DOHH2 (cell line): ENCODE measurements around the gene LY6G5C.
A peak's percentile ranks its signal among the peaks of the same experiment; 100 is the strongest.

Source experiments
- H3F3A ChIP-seq: fragments of 200-600 bp; sonication (generic), shearing (Covaris generic); 2 replicates; pipeline ENCODE4 v1.6.0; 2016; ENCODE audit warnings: antibody characterized with exemption, mild to moderate bottlenecking; ENCODE audit not compliant: control insufficient read depth, insufficient read depth
- H3K27ac ChIP-seq: fragments of 200-600 bp; sonication (generic); 2 replicates; pipeline ENCODE4 v1.5.1; 2014; ENCODE audit warnings: low read depth, mild to moderate bottlenecking, low read length, moderate library complexity
- H3K27me3 ChIP-seq: fragments of 200-600 bp; sonication (generic); 2 replicates; pipeline ENCODE4 v1.6.1; 2014; ENCODE audit warnings: mild to moderate bottlenecking, low read length, mixed read lengths; ENCODE audit not compliant: control insufficient read depth
- H3K36me3 ChIP-seq: fragments of 200-600 bp; sonication (generic); 2 replicates; pipeline ENCODE4 v1.6.1; 2014; ENCODE audit warnings: mild to moderate bottlenecking, low read length, moderate library complexity, mixed read lengths; ENCODE audit not compliant: control insufficient read depth
- H3K4me1 ChIP-seq: fragments of 200-600 bp; sonication (generic); 2 replicates; pipeline ENCODE4 v1.6.1; 2014; ENCODE audit warnings: mild to moderate bottlenecking, low read length, mixed read lengths; ENCODE audit not compliant: control insufficient read depth
- H3K4me2 ChIP-seq: fragments of 200-600 bp; sonication (generic); 2 replicates; pipeline ENCODE4 v1.6.0; 2014; ENCODE audit warnings: mild to moderate bottlenecking, low read length, moderate library complexity
- H3K4me3 ChIP-seq: fragments of 200-600 bp; sonication (generic); 2 replicates; pipeline ENCODE4 v1.5.1; 2014; ENCODE audit warnings: mild to moderate bottlenecking, low read length, mixed read lengths
- H3K79me2 ChIP-seq: fragments of 200-600 bp; sonication (generic); 2 replicates; pipeline ENCODE4 v1.6.1; 2014; ENCODE audit warnings: mild to moderate bottlenecking, low read length, mixed read lengths; ENCODE audit not compliant: control insufficient read depth
- H3K9me2 ChIP-seq: fragments of 200-600 bp; sonication (generic); replicated peaks from 2 replicates; pipeline ENCODE4 v1.6.1; 2014; ENCODE audit warnings: mild to moderate bottlenecking, low read length, mixed read lengths; ENCODE audit not compliant: control insufficient read depth
- H3K9me3 ChIP-seq: fragments of 200-600 bp; sonication (generic); 2 replicates; pipeline ENCODE4 v1.6.1; 2014; ENCODE audit warnings: antibody characterized with exemption, low read length, mixed read lengths; ENCODE audit not compliant: control insufficient read depth, insufficient read depth
- H4K20me1 ChIP-seq: fragments of 200-600 bp; sonication (generic); 2 replicates; pipeline ENCODE4 v1.6.0; 2014; ENCODE audit warnings: low read depth, mild to moderate bottlenecking, antibody characterized with exemption, low read length, moderate library complexity; ENCODE audit not compliant: control insufficient read depth, insufficient read depth
- EZH2phosphoT487 ChIP-seq: fragments of 200-600 bp; sonication (generic); IDR thresholded peaks from 2 replicates; pipeline ENCODE4 v1.6.1; 2017; ENCODE audit warnings: borderline replicate concordance, mild to moderate bottlenecking, antibody characterized with exemption, low read length, moderate library complexity, mixed read lengths
- TF ChIP-seq, protein P1 (sequence below): fragments of 200-600 bp; sonication (generic); IDR thresholded peaks from one replicate; pipeline ENCODE4 v1.5.1; 2014; ENCODE audit warnings: antibody characterized with exemption, mild to moderate bottlenecking, low read depth, low read length; ENCODE audit not compliant: poor library complexity, severe bottlenecking

LY6G5C gene

DNA sequence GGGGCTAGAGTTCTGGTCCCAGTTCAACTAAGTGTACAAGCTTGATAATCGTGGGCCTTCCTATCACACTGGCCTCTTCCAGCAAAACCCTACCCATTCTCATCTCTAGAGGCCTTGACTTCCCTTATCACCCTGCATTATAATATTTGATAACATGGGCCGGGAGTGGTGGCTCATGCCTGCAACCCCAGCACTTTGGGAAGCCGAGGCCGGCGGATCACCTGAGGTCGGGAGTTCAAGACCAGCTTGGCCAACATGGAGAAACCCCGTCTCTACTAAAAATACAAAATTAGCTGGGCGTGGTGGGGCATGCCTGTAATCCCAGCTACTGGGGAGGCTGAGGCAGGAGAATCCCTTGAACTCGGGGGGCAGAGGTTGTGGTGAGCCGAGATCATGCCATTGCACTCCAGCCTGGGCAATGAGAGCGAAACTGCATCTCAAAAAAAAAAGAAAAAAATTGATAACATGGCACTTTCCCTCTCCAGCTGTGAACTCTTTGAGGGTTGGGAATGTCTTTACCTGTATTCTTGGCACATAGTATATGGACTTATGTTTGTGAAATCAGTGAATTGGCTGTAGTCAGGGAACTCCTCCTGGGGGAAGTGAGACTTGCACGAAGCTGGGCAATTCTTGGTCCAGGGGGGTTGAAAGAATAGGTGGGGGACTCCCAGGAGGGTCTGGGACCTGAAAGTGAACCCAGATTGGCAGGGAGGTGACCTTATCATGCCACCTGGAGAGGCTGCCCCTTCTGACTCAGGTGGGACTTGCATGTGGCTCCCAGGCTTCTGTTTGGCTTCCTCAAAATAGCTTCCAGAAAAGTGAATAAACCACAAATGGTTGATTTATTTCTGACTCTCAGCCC is 19.4 kb downstream of the LY6G5C start:
- Histone ChIP-seq H4K20me1 (no peaks in the 10 kb centered on the region), H3K36me3 (peaks cover 60% of the 10 kb centered on the region), H3K79me2 (peaks cover 71% of the 10 kb centered on the region), H3K4me2 (peak overlapping the region; percentile 92), H3K27me3 (no peaks in the 10 kb centered on the region), H3K9me2 (no peaks in the 10 kb centered on the region), H3F3A (peaks cover 15% of the 10 kb centered on the region), H3K4me1 (peaks cover 57% of the 10 kb centered on the region), H3K27ac (peak overlapping the region; percentile 57), H3K4me3 (peak overlapping the region; percentile 95), H3K9me3 (no peaks in the 10 kb centered on the region)
- TF ChIP-seq, protein P1, sequence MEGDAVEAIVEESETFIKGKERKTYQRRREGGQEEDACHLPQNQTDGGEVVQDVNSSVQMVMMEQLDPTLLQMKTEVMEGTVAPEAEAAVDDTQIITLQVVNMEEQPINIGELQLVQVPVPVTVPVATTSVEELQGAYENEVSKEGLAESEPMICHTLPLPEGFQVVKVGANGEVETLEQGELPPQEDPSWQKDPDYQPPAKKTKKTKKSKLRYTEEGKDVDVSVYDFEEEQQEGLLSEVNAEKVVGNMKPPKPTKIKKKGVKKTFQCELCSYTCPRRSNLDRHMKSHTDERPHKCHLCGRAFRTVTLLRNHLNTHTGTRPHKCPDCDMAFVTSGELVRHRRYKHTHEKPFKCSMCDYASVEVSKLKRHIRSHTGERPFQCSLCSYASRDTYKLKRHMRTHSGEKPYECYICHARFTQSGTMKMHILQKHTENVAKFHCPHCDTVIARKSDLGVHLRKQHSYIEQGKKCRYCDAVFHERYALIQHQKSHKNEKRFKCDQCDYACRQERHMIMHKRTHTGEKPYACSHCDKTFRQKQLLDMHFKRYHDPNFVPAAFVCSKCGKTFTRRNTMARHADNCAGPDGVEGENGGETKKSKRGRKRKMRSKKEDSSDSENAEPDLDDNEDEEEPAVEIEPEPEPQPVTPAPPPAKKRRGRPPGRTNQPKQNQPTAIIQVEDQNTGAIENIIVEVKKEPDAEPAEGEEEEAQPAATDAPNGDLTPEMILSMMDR, result peak; percentile 11
- TF ChIP-seq EZH2phosphoT487, result no peak

DNA sequence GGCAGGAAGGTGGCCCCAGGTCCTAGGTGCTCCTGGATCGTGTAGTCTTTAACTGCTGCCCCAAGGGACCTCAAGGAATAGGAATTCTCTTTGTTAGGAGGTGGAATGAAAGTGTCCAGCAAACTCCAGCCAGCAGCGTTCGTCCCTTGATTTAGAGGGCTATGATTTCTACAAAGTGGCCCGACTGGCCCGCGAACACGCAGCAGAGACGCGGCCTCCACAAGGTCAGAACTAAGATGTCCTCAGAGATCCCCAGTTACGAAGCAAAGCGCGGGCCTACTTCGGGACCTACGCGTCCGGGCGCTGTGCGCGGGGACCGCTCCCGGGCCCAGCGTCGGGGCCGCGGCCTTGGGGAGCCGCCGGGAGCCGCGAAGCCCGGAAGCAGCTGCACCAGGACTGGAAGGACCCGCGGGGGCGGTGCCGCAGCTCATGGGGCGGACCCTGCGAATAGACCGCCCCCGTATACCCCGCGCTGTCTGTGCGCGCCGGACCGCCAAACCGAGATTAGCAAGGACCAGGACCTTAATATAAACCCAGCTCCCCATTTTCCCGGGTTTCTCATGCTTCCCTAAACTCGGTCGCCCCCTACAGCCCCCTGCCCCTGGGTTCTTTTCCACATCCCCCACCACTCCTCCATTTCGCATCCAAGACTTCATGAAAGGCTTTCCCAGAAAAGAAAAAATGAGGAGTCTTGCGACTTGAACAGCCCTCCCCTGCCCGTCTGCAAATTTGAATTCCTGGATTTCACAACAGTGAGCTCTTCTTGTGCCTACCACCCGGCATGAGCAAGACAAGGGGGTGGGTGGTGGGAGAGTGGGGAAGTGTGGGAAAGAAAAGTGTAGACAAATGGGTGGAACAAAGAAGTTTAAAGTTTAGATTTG is 20.2 kb downstream of the LY6G5C start, which contains the start of gene C6orf47:
TSS of gene C6orf47 (minus strand) at position 398 of the 881 bp plus-strand sequence. CDS start 831 bp downstream, outside the sequence.
- peaks cover 60% of the 10 kb centered on the region for H3K36me3 ChIP-seq

DNA sequence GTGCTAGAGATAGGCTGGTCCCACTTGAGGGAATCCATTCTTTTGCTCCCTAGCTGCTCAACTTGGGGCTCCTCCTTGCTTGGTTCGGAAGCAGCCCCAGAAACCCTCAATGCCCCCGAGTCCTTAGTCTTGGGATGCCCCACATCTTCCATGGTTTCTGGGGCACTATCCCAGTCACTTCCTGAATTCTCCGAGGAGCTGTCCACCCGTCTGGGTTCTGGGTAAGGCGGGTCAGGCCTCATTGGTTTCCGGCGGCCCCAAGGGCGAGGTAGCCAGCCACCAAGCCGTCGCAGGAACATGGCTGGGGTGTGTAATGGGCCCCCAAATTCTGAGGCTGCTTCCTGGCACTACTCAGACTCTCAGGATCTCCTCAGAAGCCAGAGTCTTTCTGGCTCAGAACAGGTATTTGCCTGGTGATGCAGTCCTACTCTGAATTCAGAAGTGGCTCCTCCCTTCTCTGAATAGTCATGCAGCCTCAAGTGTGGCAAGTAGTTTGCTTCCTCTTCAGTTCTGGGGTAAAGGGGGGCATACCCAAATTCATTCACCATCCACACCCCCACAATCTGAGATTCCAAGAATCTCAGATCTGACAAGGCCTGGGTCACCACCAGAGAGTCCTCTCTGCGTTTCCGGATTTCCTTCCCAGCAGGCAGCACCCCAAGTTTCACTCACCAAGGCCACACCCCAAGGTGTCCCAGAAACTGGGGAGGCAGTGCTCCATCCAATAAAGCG is 21.1 kb downstream of the LY6G5C start:
- Histone ChIP-seq H3K9me2 (no peaks in the 10 kb centered on the region), H3K27ac (peak overlapping the region; percentile 57), H3K27me3 (no peaks in the 10 kb centered on the region), H3K4me1 (peaks cover 57% of the 10 kb centered on the region), H3K4me2 (peak overlapping the region; percentile 92), H3K36me3 (peaks cover 60% of the 10 kb centered on the region), H3F3A (peaks cover 14% of the 10 kb centered on the region), H3K4me3 (peak overlapping the region; percentile 95), H3K9me3 (no peaks in the 10 kb centered on the region), H3K79me2 (peaks cover 64% of the 10 kb centered on the region), H4K20me1 (no peaks in the 10 kb centered on the region)
- no peak for TF ChIP-seq EZH2phosphoT487
- TF ChIP-seq, protein P1, result no peak

More for the DNA sequence above, 20.2 kb downstream of the LY6G5C start, which contains the start of gene C6orf47:
- Histone ChIP-seq H3K9me3 (no peaks in the 10 kb centered on the region), H3F3A (peaks cover 15% of the 10 kb centered on the region), H3K79me2 (peaks cover 64% of the 10 kb centered on the region), H3K4me3 (peak within 1 kb of the TSS; percentile 95), H3K4me2 (peak within 1 kb of the TSS; percentile 92), H3K9me2 (no peaks in the 10 kb centered on the region), H3K4me1 (peaks cover 57% of the 10 kb centered on the region), H3K27me3 (no peaks in the 10 kb centered on the region), H4K20me1 (no peaks in the 10 kb centered on the region), H3K27ac (peak within 1 kb of the TSS; percentile 57)
- TF ChIP-seq EZH2phosphoT487, result no peak
- TF ChIP-seq, protein P1, result no peak
